Stimulated activated CD8-positive, alpha-beta memory T cell treated with anti-CD3 and anti-CD28 coated beads, Interleukin-12 subunit alpha, Interleukin-12 subunit beta, amount 100 ng/mL, for 1 hour (primary cell): Measurements from ENCODE around the gene RIC8B.
"Not testable (repeated sequence)": the region's sequence is repeated elsewhere in the genome, so short reads cannot be mapped to it uniquely, and the experiment has no call there.

Experiments used
- DNase-seq: peaks from one replicate; pipeline ENCODE4 v3.0.0-alpha.2; 2020; ENCODE audit warnings: low read depth

Gene RIC8B

DNA sequence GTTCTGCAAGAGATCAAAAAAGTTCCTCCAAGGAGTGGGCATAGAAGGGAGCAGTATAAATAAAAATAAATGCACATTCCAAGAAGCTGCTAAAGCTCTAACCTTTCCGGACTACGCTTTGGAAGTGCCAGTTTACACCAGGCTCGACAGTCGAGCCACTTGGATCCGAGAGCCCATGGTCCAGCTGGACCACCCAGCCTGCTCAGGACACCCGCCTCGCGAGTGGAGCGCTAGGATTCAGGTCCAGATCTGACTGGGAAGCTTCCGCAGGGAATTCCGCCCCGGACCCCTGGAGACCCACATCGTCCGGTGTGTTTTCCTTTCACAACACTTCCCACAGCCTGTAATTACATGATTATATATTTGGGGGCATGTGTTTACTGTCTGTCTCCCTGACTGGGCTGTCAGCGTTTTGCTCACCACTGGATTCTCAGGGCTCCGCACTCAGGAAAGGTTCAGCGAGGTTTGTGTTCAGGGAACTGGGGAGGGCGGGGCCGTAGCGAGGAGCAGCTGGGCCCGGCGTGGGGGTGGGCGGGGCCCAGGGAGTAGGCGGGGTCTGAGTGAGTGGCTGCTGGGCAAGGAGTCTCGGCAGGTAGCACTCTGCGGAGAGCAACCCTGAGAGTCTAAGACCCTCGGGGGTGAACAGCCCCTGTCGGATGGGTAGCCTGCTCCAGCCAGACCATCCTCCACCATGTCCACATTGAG lies 128.9 kb downstream of the RIC8B start:
- DNase-seq = peak; percentile 48

DNA sequence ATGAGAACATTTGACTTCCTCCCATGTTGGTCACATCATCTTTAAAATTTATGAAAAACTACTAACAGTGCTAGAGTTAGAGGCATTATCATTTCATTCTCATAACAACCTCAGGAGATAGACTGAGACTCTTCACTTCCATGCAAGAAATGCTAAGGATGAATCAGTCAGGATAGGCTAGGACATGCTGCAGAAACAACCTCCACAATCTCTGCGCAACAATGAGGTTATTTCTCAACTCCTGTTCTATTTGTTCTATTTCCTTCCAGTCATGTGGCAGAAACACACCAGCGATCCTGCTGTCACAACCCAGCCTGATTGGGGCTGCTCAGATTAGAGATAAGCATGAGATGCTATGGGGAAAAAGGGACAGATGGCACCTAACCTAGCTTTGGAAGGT lies 132.2 kb downstream of the RIC8B start:
- DNase-seq = no peak

DNA sequence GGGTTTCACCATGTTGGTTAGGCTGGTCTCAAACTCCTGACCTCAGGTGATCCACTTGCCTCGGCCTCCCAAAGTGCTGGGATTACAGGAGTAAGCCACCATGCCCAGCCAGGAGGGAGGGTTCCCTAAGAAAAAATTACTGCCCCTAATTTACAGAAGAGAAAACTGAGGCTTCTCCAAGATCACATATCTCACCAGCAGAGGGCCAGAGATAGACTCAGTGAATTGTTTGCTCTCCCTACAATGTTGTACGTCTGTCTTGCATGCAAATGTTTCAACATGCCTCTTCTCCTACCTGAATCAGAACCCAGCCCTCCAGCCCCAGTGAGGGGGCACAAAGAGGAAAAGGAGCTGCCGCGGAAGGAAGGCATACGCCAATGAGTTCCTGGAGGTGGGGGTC lies 132.9 kb downstream of the RIC8B start:
- DNase-seq = no peak

DNA sequence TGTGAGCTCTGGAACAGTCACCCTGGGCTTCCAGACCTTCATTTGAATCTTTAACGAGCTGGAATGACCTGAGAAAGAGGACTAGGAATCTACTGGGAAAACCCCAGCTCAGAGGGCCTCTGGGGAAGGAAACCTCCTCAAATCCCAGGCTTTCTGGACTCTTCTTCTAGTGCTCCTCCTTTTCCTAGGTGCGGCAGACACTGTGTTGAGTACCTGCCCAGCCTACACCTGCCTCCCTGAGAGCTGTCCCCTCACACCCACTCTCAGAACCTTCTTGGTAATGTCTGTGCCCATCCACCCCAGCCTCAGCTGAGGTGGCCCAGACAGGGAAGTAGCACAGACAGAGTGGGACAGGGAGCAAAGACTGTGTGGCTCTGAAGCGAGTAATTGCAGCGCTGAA lies 133.4 kb downstream of the RIC8B start:
- no peak for DNase-seq

DNA sequence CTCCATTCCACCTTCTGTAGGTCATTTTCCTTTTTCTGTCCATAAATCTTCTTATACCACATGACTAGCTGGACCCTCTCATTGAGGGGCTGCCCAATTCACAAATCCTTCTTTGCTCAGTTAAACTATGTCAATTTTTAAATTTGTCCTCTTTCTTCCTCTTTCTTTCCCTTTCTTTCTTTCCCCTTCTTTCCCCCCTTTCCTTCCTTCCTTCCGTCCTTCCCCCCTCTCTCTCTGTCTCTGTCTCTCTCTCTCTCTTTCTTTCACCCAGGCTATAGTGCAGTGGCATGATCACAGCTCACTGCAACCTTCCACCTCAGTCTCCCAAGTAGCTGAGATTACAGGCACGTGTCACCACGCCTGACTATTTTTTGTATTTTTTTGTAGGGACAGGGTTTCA lies 134.1 kb downstream of the RIC8B start:
- DNase-seq = no peak

DNA sequence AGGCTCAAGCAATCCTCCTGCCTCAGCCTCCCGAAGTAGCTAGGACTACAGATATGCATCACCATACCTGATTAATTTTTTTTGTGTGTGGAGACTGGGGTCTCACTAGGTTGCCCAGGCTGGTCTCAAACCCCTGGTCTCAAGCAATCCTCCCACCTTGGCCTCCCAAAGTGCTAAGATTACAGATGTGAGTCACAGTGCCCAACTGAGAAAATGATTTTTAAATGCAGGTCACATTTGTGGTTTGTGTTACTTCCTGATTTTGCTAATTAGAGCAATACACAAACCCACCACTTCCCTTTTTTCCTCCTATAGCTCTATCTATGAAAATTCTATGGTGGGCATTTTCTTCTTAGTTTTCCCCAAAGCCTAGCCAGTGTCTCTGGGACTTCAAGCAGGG lies 135.7 kb downstream of the RIC8B start:
- no peak for DNase-seq

DNA sequence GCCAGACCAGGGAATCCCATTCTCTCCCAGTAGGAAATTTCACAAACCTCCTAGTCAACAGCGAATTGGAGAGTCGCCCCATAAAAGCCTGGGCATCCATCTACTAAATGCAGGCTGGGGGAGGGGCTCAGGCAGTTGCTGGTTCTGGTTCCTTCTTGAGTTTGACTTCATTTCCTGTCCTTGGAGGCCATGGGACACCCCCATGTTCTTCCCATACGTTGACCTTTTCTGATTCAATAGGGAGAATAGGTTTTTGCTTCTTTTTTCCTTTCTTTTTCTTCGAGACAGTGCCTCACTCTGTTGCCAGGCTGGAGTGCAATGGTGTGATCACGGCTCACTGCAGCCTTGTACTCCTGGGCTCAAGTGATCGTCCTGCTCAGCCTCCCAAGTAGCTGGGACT lies 137.1 kb downstream of the RIC8B start:
- DNase-seq = no peak

DNA sequence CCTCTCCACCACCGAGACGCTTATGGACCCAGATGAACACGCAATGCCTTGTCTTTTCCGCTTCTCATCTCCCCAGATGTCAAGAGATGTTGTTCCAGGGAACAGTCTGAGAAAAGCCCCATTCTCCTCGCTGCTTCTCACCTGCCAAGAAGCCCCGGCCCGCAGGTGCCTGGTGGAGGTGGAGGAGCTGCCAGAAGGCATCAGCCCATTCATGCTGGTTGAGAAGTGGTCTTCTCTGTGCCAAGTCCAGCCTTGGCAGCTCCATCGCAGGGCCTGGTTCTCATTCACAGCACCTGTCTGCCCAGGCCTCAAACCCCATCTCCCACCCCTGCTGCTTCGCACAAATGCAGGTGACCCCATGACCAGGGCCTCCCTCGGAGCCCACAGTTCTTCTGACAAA lies 139.0 kb downstream of the RIC8B start:
- no peak for DNase-seq

DNA sequence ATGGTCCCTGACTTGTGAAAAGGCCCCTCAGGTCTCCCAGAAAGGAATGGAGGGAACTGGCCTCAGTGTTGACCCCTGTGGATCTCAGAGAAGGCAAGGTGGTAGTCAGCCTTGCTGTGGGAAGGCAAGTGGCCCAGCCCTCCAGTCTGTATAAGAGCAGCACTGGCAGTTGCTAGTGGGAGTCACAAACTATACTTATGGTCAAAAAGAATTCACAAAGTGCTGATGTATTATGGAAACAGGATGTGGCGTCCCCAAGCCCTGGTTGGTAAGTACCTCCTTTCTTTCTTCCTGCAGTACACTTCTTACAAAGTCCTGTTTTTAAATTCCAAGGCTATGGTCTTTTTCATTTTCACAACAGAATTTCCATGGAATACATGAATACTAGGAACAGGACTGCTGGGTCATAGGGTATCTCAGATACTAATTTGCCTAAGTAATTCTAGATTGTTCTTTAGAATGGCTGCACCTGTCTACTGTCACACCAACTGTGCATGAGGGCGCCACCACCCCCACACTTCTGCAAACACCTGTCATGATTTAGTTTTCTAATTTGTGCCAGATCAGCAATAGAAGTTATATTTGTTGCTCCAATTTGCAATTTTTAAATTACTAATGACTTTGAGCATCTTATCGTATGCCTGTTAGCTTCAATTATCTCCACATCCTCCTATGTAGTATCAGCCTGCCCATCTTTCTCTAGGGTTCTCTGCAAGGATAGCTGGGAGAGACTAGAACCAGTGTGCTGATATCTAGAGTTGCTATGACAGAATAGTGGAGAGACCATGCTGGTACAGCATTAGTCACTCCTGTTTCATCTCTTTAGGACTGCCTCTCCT lies 140.5 kb downstream of the RIC8B start:
- no peak for DNase-seq

DNA sequence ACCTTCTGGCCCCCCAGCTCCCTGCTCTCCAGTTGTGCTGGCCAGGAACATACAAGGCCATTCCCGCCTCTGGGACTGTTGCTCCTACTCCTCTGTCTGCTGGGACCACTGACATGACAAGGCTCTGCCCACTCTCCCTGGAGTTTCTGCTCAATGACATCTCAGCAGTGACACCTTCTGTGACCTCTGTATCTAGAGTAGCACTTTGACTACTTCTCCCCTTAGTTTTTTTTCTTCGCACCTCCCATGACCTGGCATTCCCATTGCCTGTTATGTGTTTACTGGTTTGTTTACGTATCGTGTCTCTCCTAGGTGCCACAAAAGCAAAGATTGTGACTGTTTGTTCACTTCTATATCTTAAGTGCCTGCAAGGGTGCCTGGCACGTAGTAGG lies 141.1 kb downstream of the RIC8B start:
- DNase-seq = no peak

DNA sequence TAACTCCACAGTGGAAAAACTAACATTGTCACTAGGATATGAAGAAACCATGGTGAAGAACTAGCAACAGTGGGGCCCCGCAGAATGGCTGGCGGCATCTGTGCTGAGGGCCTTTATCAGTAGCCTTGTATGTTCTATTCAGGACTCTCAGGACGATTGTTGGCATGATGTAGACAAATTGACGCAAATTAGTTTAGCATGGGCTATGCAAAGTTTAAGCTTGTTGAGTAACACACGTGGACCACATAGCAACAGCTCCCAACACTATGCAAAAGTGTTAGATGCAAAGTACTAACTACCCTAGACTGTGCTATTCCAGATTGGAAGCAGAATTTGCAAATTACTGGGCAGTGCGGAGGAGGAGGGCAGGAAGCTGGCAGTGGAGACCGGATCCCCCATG lies 143.0 kb downstream of the RIC8B start:
- no peak for DNase-seq

DNA sequence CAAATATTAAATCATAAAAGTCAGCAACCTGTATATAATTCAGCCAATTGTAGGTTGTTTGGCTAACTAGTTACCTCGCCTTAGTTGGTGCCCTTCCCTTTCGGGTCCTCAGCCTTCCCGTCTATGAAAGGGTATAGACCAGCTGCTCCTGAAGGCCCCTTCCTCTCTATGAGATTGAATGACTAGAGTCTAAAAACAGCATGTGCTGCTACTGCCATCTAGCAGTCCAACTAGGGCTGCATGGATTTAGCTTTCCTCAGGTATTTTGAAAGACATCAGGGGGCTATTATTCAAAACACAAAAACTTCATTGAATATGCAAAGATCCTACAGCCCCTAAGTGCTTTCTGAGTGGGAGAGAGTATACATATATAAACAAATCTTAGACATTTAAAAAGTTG lies 144.3 kb downstream of the RIC8B start:
- no peak for DNase-seq

DNA sequence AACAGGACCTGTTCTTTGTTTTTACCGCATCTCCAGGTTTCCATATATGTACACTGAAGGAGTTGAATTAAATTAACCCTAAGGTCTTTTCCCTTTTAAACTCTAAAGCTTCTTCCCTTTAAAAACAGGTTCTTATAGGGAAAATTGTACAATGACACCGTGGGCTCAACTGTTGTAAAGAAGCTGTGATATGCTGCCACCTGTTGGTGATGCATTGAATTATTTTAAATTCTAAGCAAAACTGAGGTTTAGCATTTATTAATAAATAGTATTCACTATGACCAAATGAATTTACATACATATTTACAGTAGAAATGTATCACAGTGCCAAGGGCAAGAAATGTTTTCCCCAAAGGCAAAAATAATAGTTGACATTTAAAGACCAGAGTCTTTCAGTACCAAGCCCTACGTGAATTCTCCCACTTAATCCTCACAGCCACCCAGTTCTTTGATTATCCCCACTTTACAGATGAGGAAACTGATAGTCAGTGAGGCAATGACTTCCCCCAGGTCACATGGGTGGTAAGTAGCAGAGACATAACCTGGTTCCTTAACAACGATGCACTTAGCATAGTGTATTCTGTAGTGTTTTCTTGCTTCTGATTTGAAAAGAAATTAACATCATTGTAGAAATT lies 145.5 kb downstream of the RIC8B start:
- DNase-seq = peak; percentile 14

DNA sequence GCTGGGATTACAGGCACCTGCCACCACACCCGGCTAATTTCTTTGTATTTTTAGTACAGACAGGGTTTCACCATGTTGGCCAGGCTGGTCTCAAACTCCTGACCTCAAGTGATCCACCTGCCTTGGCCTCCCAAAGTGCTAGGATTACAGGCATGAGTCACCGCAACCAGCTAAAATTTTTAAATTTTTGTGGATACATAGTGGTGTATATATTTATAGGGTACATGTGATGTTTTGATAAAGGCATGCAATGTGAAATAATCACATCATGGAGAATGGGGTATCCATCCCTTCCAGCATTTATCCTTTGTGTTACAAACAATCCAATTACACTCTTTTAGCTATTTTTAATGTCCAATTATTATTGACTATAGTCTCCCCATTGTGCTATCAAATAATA lies 147.5 kb downstream of the RIC8B start:
- DNase-seq = not testable (repeated sequence)

DNA sequence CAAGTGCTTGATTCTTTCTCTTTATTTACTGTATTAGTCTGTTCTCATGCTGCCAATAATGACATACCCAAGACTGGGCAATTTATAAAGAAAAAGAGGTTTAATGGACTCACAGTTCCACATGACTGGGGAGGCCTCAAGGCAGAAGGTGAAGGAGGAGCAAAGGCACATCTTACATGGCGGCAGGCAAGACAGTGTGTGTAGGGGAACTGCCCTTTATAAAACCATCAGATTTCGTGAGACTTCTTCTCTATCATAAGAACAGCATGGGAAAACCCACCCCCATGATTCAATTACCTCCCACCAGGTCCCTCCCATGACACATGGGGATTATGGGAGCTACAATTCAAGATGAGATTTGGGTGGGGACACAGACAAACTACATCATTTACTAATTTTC lies 149.1 kb downstream of the RIC8B start:
- DNase-seq = not testable (repeated sequence)

DNA sequence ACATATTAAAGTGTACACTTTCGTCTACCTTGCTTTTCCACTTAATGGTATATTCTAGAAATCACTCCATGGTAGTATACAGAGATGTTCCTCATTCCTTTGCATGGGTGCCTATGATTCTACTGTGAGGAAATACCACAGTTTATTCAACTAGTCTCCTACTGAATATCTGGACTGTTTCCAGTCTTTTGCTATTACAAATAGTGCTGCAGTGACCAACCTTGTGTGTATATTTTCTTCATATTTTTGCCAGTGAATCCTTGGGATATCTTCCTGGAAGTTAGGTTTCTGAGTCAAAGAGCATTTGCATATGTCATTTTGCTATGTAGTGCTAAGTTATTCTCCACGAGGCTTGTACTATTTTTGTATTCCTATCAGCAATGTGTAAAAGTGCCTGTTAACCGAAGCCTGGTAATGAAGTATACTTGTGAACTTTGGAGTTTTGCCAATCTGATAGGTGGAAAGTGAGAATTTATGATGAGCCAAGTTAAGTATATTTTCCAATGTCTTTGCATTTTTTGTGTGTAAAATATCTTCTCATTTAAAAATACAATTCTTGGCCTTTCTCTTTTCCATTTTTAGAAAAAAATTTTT lies 149.9 kb downstream of the RIC8B start:
- no peak for DNase-seq

DNA sequence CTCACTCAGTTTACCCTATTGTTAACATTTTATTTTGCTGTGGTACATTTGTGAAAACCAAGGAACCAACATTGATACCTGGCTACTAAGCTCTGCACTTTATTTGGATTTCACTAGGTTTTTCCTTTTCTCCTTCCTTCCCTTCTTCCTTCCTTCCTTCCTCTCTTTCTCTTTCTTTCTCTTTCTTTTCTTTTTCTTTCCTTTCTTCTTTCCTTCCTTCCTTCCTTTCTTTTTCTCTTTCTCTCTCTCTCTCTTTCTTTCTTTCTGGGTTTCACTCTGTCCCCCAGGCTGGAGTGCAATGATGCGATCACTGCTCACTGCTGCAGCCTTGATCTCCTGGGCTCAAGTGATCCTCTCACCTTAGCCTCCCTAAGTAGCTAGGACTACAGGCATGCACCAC lies 152.2 kb downstream of the RIC8B start:
- no peak for DNase-seq

DNA sequence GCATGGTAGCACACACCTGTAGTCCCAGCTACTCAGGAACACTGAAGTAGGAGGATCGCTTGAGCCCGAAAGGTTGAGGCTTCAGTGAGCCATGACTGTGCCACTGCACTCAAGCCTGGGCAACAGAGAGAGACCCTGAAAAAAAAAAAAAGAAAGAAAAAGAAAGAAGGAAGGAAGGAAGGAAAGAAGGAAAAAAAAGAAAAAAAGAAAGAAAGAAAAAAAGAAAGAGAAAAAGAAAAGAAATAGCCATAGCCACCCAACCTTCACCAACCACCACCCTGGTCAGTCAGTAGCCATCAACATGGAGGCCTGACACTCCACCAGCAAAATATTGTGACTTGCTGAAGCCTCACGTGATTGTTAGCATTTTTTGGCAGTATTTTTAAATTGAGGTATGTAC lies 159.8 kb downstream of the RIC8B start:
- no peak for DNase-seq
